Right kidney (tissue), 1 donor: Measurements from ENCODE around the gene NFATC4.

Source experiments
- DNase-seq: peaks from one replicate; pipeline ENCODE4 v3.0.0-alpha.2; 2016

Gene NFATC4

GRCh38 chr14:24428628-24429394 lies 60.8 kb downstream of the NFATC4 start:
- DNase-seq = peak; percentile 41
